GM23248 (cell line): ENCODE measurements around the gene ZNF746. TPM values are rescaled to one million over a fixed set of nuclear protein-coding genes. Genes with fewer than 3 reads are reported as not detected.

Experiments used
- DNase-seq: peaks from one replicate; pipeline ENCODE4 v3.0.0-alpha.2; 2015
- H2AFZ ChIP-seq: fragments of 200-600 bp; sonication (generic); 2 replicates; pipeline ENCODE4 v1.6.1; 2016; ENCODE audit warnings: antibody characterized with exemption
- H3F3A ChIP-seq: fragments of 200-600 bp; sonication (generic); 2 replicates; pipeline ENCODE4 v1.6.1; 2016; ENCODE audit warnings: mild to moderate bottlenecking, antibody characterized with exemption, mixed run types; ENCODE audit not compliant: insufficient read depth
- H3K27ac ChIP-seq: fragments of 200-600 bp; sonication (generic); 2 replicates; pipeline ENCODE4 v1.5.1; 2016; ENCODE audit warnings: mild to moderate bottlenecking
- H3K27me3 ChIP-seq: fragments of 200-600 bp; sonication (generic); replicated peaks from 2 replicates; pipeline ENCODE4 v1.6.1; 2016; ENCODE audit warnings: mild to moderate bottlenecking; ENCODE audit not compliant: insufficient read depth
- H3K36me3 ChIP-seq: fragments of 200-600 bp; sonication (generic); 2 replicates; pipeline ENCODE4 v1.6.1; 2016; ENCODE audit warnings: low read depth, mild to moderate bottlenecking
- H3K4me1 ChIP-seq: fragments of 200-600 bp; sonication (generic); 2 replicates; pipeline ENCODE4 v1.6.1; 2016; ENCODE audit warnings: mild to moderate bottlenecking; ENCODE audit not compliant: insufficient read depth
- H3K4me2 ChIP-seq: fragments of 200-600 bp; sonication (generic); one replicate; pipeline ENCODE4 v1.6.1; 2016; ENCODE audit warnings: mild to moderate bottlenecking; ENCODE audit not compliant: unreplicated experiment
- H3K4me3 ChIP-seq: fragments of 200-600 bp; sonication (generic); 2 replicates; pipeline ENCODE4 v1.5.1; 2016; ENCODE audit warnings: mild to moderate bottlenecking
- H3K79me2 ChIP-seq: fragments of 200-600 bp; sonication (generic); 2 replicates; pipeline ENCODE4 v1.6.1; 2016; ENCODE audit warnings: mild to moderate bottlenecking; ENCODE audit not compliant: insufficient read depth
- H3K9ac ChIP-seq: fragments of 200-600 bp; sonication (generic); 2 replicates; pipeline ENCODE4 v1.6.1; 2016; ENCODE audit warnings: mild to moderate bottlenecking
- H3K9me2 ChIP-seq: fragments of 200-600 bp; sonication (generic); 2 replicates; pipeline ENCODE4 v1.6.1; 2016; ENCODE audit warnings: mixed run types, mild to moderate bottlenecking, moderate library complexity; ENCODE audit not compliant: insufficient read depth
- H3K9me3 ChIP-seq: fragments of 200-600 bp; sonication (generic); one replicate; pipeline ENCODE4 v1.6.1; 2017; ENCODE audit warnings: low read depth
- H4K20me1 ChIP-seq: fragments of 200-600 bp; sonication (generic); 2 replicates; pipeline ENCODE4 v1.6.0; 2016; ENCODE audit not compliant: insufficient read depth
- EZH2 ChIP-seq: fragments of 200-600 bp; sonication (generic); IDR thresholded peaks from 2 replicates; pipeline ENCODE4 v1.6.1; 2018; ENCODE audit warnings: antibody characterized with exemption, mild to moderate bottlenecking; ENCODE audit not compliant: insufficient read depth, poor library complexity, severe bottlenecking
- EZH2phosphoT487 ChIP-seq: fragments of 200-600 bp; sonication (generic); IDR thresholded peaks from 2 replicates; pipeline ENCODE4 v1.6.1; 2018; ENCODE audit warnings: antibody characterized with exemption, moderate library complexity, mild to moderate bottlenecking, low read depth; ENCODE audit not compliant: insufficient read depth
- WGBS, 2 experiments: methylation state at CpG; one replicate each; pipeline ENCODE4 v1.1.6; 2015 to 2017; ENCODE audit warnings: low lambda C conversion rate in 2 of 2, low coverage in 1 of 2; ENCODE audit errors: missing lambda C conversion rate in 2 of 2; 5-methylcytosine and 5-hydroxymethylcytosine counted together
- in situ Hi-C: fragments of 300-500 bp; cut with MboI; formaldehyde crosslinking; loops from 2 replicates; pipeline ENCODE4 v1.15.0; 2020
- polyA plus RNA-seq: library from polyadenylated mRNA; unstranded; fragments of >200 nt; fragmentation: Nextera tagmentation; extraction: Ambion mirVana; gene quantifications from 2 replicates; pipeline ENCODE4 v1.2.1, GENCODE V29; 2016
- total RNA-seq: library from RNA; depleted of rRNA; stranded (reverse); fragments of >200 nt; shearing (Covaris generic); gene quantifications from 2 replicates; pipeline ENCODE4 v1.2.3, GENCODE V29; 2014; rRNA removed

ZNF746 gene
- total RNA-seq (17.8 and 20.6 TPM in 2 replicates), polyA plus RNA-seq (9.0 and 9.7 TPM in 2 replicates)

GRCh38 chr7:149497467-149498261 lies at the start of gene ZNF746:
Gene ZNF746 (minus strand): TSS chr7:149497809. CDS start chr7:149497536, 273 bp downstream.
- peak within 1 kb of the TSS; percentile 69 for H3K27ac ChIP-seq
- in situ Hi-C loops: no loop called here

GRCh38 chr7:149547126-149547525 lies 49.5 kb upstream of the ZNF746 start:
- no peaks in the 10 kb centered on the region for H3K4me1 ChIP-seq
- H4K20me1 ChIP-seq: no peaks in the 10 kb centered on the region
- H3K27me3 ChIP-seq: no peaks in the 10 kb centered on the region
- no peak overlapping the region for H3K9ac ChIP-seq
- H3K9me3 ChIP-seq: no peaks in the 10 kb centered on the region
- no peak overlapping the region for H3K4me3 ChIP-seq
- no peaks in the 10 kb centered on the region for H3K9me2 ChIP-seq
- 99 to 100% methylated on average over 3 of the region's 3 CpGs for WGBS, 2 experiments
- in situ Hi-C loops: no loop called here
- no peaks in the 10 kb centered on the region for H3K79me2 ChIP-seq
- no peak overlapping the region for H3K4me2 ChIP-seq
- DNase-seq: no peak
- H2AFZ ChIP-seq: no peak overlapping the region
- TF ChIP-seq EZH2 (no peak), EZH2phosphoT487 (no peak)
- H3F3A ChIP-seq: no peaks in the 10 kb centered on the region
- no peak overlapping the region for H3K27ac ChIP-seq
- H3K36me3 ChIP-seq: peaks cover 35% of the 10 kb centered on the region

More at GRCh38 chr7:149497467-149498261, at the start of gene ZNF746:
- WGBS, 2 experiments: 0% methylated on average over 46 to 57 of the region's 109 CpGs
- Histone ChIP-seq H3K9me2 (no peaks in the 10 kb centered on the region), H3K4me3 (peak within 1 kb of the TSS; percentile 84), H3K4me1 (peaks cover 16% of the 10 kb centered on the region), H3F3A (peaks cover 13% of the 10 kb centered on the region), H3K36me3 (peaks cover 9% of the 10 kb centered on the region; the same call in 1 of the 2 replicates), H4K20me1 (no peaks in the 10 kb centered on the region), H3K9ac (peak within 1 kb of the TSS; percentile 94), H3K79me2 (peaks cover 42% of the 10 kb centered on the region), H3K27me3 (no peaks in the 10 kb centered on the region), H3K4me2 (peak within 1 kb of the TSS; percentile 81), H3K9me3 (no peaks in the 10 kb centered on the region), H2AFZ (peak within 1 kb of the TSS; percentile 97)
- no peak for TF ChIP-seq EZH2phosphoT487
- TF ChIP-seq EZH2: no peak
- peak; percentile 96 for DNase-seq

- Histone ChIP-seq H3K27ac (no peak overlapping the region), H4K20me1 (no peaks in the 10 kb centered on the region), H3K9me3 (no peaks in the 10 kb centered on the region), H3K9me2 (no peaks in the 10 kb centered on the region), H3K4me1 (no peaks in the 10 kb centered on the region), H3K36me3 (peaks cover 27% of the 10 kb centered on the region), H3F3A (no peaks in the 10 kb centered on the region), H3K79me2 (no peaks in the 10 kb centered on the region), H3K9ac (no peak overlapping the region), H2AFZ (no peak overlapping the region), H3K4me3 (no peak overlapping the region), H3K4me2 (no peak overlapping the region), H3K27me3 (no peaks in the 10 kb centered on the region)
- in situ Hi-C loops: no loop called here
- no peak for TF ChIP-seq EZH2
- TF ChIP-seq EZH2phosphoT487: no peak
- DNase-seq: no peak
- whole genome bisulfite sequencing, 2 experiments: 77 to 88% methylated on average over 2 of the region's 2 CpGs
Measured at GRCh38 chr7:149546331-149546730, 48.7 kb upstream of the ZNF746 start.

GRCh38 chr7:149544028-149544427 lies 46.4 kb upstream of the ZNF746 start:
- no peak overlapping the region for H3K4me3 ChIP-seq
- no peaks in the 10 kb centered on the region for H3K4me1 ChIP-seq
- no peaks in the 10 kb centered on the region for H3K27me3 ChIP-seq
- peak; percentile 14 for DNase-seq
- no peaks in the 10 kb centered on the region for H4K20me1 ChIP-seq
- no peaks in the 10 kb centered on the region for H3K79me2 ChIP-seq
- no peaks in the 10 kb centered on the region for H3K9me3 ChIP-seq
- no peak overlapping the region for H3K4me2 ChIP-seq
- H3K36me3 ChIP-seq: peaks cover 22% of the 10 kb centered on the region
- in situ Hi-C loops: no loop called here
- H3K27ac ChIP-seq: no peak overlapping the region
- 57 to 77% methylated on average over 3 of the region's 3 CpGs for whole genome bisulfite sequencing, 2 experiments
- H2AFZ ChIP-seq: no peak overlapping the region
- TF ChIP-seq EZH2: no peak
- no peak for TF ChIP-seq EZH2phosphoT487
- no peaks in the 10 kb centered on the region for H3F3A ChIP-seq
- no peaks in the 10 kb centered on the region for H3K9me2 ChIP-seq
- H3K9ac ChIP-seq: no peak overlapping the region
